Calu3 (cell line): Measurements from ENCODE around the gene COL8A1. TPM values are rescaled to one million over a fixed set of nuclear protein-coding genes. Genes with fewer than 3 reads are reported as not detected.

Experiments
- BruUV-seq: library from RNA; stranded (reverse); fragments of 400-500 nt; replicated peaks from 2 replicates; lab custom pipeline; 2021; lab: Mats Ljungman, UMichigan
- CTCF ChIA-PET: fragments of 300-600 bp; sonication (Branson Sonifier 250); formaldehyde crosslinking; loops from one replicate; lab custom pipeline; 2022; ENCODE audit warnings: antibody characterized with exemption; lab: Charles Lee
- DNase-seq: peaks from one replicate; pipeline ENCODE4 v3.0.0; 2022
- H3K27ac Mint-ChIP-seq: one replicate; pipeline ENCODE4 v1.8.0; 2022; ENCODE audit warnings: mixed read lengths; ENCODE audit not compliant: unreplicated experiment
- H3K27me3 Mint-ChIP-seq: one replicate; pipeline ENCODE4 v1.8.0; 2022; ENCODE audit warnings: mixed read lengths; ENCODE audit not compliant: unreplicated experiment
- H3K36me3 Mint-ChIP-seq: one replicate; pipeline ENCODE4 v1.8.0; 2022; ENCODE audit warnings: mild to moderate bottlenecking, moderate library complexity, mixed read lengths; ENCODE audit not compliant: insufficient read depth, unreplicated experiment
- H3K4me1 Mint-ChIP-seq: one replicate; pipeline ENCODE4 v1.8.0; 2022; ENCODE audit warnings: mild to moderate bottlenecking, low read depth, mixed read lengths; ENCODE audit not compliant: unreplicated experiment
- H3K4me3 Mint-ChIP-seq: one replicate; pipeline ENCODE4 v1.8.0; 2022; ENCODE audit warnings: mild to moderate bottlenecking, low read depth, moderate library complexity, mixed read lengths; ENCODE audit not compliant: unreplicated experiment
- H3K9me3 Mint-ChIP-seq: one replicate; pipeline ENCODE4 v1.8.0; 2022; ENCODE audit warnings: low read depth, mixed read lengths; ENCODE audit not compliant: unreplicated experiment
- intact Hi-C: fragments of 100-400 bp; cut with micrococcal nuclease; formaldehyde crosslinking; loops from one replicate; pipeline ENCODE4 v1.10.0; 2022; ENCODE audit not compliant: unreplicated experiment
- total RNA-seq: library from RNA; stranded (reverse); gene quantifications from 2 replicates; pipeline ENCODE4 v1.2.3, GENCODE V29; 2022
- TF ChIP-seq, protein P1 (sequence below): fragments of 200-600 bp; IDR thresholded peaks from one replicate; pipeline ENCODE4 v1.8.0; 2022; ENCODE audit warnings: antibody characterized with exemption; ENCODE audit not compliant: unreplicated experiment

Gene COL8A1
- total RNA-seq, 1 experiment from 2014 or later = 0.71 TPM

DNA sequence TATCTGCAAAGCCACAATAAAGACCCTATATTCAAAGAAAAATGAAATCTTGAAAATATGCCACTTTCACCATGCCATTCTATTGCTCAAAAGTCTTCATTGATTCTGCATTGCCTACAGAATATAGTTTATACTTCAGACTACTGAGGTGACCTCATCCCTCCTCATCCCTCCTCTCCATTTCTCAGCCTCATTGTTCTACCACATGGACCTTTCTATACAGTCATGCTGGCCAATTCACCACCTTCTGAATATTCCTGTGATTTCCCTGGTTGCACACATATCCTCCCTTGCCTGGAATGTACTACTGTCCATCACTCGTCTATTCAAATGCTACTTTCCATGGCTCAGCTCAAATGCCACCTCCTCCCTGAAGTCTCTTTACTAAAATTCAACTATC lies 3.5 kb upstream of the COL8A1 start:
- Mint-ChIP-seq H3K9me3 (no peaks in the 10 kb centered on the region), H3K4me1 (peaks cover 63% of the 10 kb centered on the region), H3K27ac (peak overlapping the region; percentile 3), H3K27me3 (no peaks in the 10 kb centered on the region), H3K36me3 (peaks cover 14% of the 10 kb centered on the region), H3K4me3 (no peak overlapping the region)
- BruUV-seq = no TSS peak
- DNase-seq = no peak
- CTCF ChIA-PET = no interaction called here
- TF ChIP-seq, protein P1, sequence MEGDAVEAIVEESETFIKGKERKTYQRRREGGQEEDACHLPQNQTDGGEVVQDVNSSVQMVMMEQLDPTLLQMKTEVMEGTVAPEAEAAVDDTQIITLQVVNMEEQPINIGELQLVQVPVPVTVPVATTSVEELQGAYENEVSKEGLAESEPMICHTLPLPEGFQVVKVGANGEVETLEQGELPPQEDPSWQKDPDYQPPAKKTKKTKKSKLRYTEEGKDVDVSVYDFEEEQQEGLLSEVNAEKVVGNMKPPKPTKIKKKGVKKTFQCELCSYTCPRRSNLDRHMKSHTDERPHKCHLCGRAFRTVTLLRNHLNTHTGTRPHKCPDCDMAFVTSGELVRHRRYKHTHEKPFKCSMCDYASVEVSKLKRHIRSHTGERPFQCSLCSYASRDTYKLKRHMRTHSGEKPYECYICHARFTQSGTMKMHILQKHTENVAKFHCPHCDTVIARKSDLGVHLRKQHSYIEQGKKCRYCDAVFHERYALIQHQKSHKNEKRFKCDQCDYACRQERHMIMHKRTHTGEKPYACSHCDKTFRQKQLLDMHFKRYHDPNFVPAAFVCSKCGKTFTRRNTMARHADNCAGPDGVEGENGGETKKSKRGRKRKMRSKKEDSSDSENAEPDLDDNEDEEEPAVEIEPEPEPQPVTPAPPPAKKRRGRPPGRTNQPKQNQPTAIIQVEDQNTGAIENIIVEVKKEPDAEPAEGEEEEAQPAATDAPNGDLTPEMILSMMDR = no peak
- intact Hi-C loops = loop anchor here (5.0 kb wide), 1 partner anchor 93 kb away; no protein-coding TSS in a partner anchor

DNA sequence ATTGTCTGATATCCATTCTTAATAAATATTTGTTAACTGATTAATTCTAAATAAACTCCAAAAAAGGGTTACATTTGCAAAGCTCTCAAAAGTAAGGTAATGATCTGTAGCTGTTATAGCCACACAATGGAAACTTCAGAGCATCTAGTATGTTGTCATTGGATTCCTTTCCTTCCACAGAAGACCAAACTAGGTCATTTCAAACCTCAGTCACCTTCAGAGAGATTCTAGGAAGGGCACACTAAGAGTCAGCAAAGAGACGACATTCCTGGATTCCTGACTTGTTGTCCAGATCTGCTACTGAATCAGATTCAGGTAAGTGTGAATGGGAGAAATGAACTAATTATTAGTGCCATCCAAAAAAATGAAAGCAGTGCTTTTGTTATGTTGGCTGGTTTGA lies 3.0 kb upstream of the COL8A1 start:
- Mint-ChIP-seq H3K27me3 (no peaks in the 10 kb centered on the region), H3K4me1 (peaks cover 62% of the 10 kb centered on the region), H3K9me3 (no peaks in the 10 kb centered on the region), H3K4me3 (no peak overlapping the region), H3K36me3 (peaks cover 14% of the 10 kb centered on the region), H3K27ac (peak overlapping the region; percentile 3)
- no peak for DNase-seq
- BruUV-seq = no TSS peak
- CTCF ChIA-PET = no interaction called here
- TF ChIP-seq, protein P1 = no peak
- intact Hi-C loops = no loop called here

DNA sequence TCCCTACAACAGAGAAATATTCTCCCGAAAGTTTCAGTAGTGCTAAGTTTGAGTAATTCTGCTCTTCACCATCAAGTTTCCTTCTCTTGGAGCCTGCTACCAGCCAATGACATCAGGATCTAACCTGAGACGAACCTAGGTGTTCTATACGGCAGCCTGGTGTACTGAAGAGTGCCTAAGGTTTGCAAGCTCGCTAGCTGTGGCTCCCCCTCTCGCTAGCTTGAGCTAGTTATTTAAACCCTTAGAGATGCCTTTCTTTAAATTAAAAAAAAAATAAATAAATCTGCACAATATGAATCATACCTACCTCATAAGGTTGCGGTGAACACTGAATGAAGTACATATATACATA lies 1.4 kb upstream of the COL8A1 start:
- H3K27me3 Mint-ChIP-seq = no peaks in the 10 kb centered on the region
- DNase-seq = no peak
- no TSS peak for BruUV-seq
- H3K36me3 Mint-ChIP-seq = peaks cover 14% of the 10 kb centered on the region
- H3K4me1 Mint-ChIP-seq = peaks cover 46% of the 10 kb centered on the region
- TF ChIP-seq, protein P1 = no peak
- CTCF ChIA-PET = interaction anchor here (0.6 to 1.0 kb wide), 5 partner anchors 14 to 438 kb away, joined by 3 to 4 read pairs (median 3); no protein-coding TSS in a partner anchor
- H3K27ac Mint-ChIP-seq = peak overlapping the region; percentile 48
- peak overlapping the region; percentile 81 for H3K4me3 Mint-ChIP-seq
- intact Hi-C loops = no loop called here
- no peaks in the 10 kb centered on the region for H3K9me3 Mint-ChIP-seq

DNA sequence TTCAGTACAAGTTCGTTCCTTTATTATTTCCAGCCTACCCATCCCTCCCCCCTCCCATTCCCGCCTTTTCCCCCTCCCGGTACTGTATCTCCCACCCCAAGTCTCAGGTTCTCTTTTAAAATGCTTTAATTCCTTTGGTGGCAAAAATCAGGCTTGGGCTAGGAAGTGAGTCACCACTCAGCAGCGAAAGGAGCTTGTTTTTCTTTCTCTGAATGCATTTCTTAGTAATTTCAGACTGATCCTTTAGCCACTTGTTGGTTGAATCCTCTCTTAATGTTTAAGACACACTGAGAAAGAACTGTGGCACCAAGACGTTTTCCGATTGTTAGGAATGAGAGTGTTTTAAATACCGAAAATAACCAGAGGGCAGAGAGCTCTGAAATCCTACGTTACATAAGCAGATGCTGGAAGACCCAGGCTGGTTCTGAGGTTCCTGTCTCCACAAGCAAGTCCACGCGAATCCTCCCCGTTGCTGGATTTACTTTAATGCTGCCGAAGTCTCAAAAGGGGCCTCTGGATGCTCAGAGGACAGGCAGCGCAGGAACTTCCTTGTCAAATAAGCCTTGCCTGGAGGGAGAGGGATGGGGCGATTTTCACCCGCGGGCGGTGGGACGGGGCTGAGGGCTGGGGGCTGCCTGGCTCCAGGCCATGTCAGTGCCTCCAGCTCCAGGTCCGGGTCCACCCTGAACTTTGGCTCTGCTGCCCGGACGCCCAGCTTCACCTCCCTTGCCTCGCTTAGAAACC lies 854 bp upstream of the COL8A1 start:
- Mint-ChIP-seq H3K4me3 (peak overlapping the region; percentile 81), H3K27me3 (no peaks in the 10 kb centered on the region), H3K27ac (peak overlapping the region; percentile 48), H3K4me1 (peaks cover 46% of the 10 kb centered on the region), H3K9me3 (no peaks in the 10 kb centered on the region), H3K36me3 (peaks cover 14% of the 10 kb centered on the region)
- BruUV-seq = no TSS peak
- intact Hi-C loops = no loop called here
- DNase-seq = no peak
- TF ChIP-seq, protein P1 = no peak
- CTCF ChIA-PET = interaction anchor here (0.6 to 1.0 kb wide), 7 partner anchors 15 to 1339 kb away, joined by 3 to 6 read pairs (median 3); no protein-coding TSS in a partner anchor
